GM13976 (cell line): ENCODE measurements around the gene PIP4K2A.
A peak's percentile ranks its signal among the peaks of the same experiment; 100 is the strongest.

Experiments used
- DNase-seq: peaks from one replicate; pipeline ENCODE4 v3.0.0; 2012; ENCODE audit warnings: low spot score
- in situ Hi-C: fragments of 300-500 bp; cut with MboI; formaldehyde crosslinking; loops from one replicate; pipeline ENCODE4 v1.12.0; 2022; ENCODE audit warnings: low sequenced_read_pairs, mixed read lengths, inconsistent platforms; ENCODE audit not compliant: unreplicated experiment
- TF ChIP-seq, protein P1 (sequence below): IDR thresholded peaks from 2 replicates; pipeline ENCODE4 v1.5.1; 2012; ENCODE audit warnings: borderline replicate concordance, mild to moderate bottlenecking; ENCODE audit not compliant: insufficient read depth; ENCODE audit errors: extremely low read depth, missing control alignments, control extremely low read depth

Gene PIP4K2A

DNA sequence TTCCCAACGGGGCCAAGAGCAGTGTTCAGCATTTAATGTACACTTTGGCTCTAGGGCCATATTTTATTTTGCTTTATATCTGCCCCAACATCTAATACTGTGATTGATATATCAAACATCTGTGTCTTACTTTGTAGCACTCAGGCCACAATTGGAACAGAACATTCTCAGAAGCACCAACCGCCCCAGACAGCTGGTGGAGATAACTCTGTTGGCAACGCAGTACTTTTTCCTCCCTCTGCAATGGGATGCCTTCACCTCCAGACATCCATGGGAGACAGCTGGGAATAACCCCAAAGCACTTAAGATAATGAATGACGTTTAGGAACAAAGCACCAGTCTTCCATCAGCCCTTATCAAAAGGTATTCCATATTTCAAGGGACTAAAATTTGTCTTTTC, 57.4 kb downstream of the PIP4K2A start:
- TF ChIP-seq, protein P1, sequence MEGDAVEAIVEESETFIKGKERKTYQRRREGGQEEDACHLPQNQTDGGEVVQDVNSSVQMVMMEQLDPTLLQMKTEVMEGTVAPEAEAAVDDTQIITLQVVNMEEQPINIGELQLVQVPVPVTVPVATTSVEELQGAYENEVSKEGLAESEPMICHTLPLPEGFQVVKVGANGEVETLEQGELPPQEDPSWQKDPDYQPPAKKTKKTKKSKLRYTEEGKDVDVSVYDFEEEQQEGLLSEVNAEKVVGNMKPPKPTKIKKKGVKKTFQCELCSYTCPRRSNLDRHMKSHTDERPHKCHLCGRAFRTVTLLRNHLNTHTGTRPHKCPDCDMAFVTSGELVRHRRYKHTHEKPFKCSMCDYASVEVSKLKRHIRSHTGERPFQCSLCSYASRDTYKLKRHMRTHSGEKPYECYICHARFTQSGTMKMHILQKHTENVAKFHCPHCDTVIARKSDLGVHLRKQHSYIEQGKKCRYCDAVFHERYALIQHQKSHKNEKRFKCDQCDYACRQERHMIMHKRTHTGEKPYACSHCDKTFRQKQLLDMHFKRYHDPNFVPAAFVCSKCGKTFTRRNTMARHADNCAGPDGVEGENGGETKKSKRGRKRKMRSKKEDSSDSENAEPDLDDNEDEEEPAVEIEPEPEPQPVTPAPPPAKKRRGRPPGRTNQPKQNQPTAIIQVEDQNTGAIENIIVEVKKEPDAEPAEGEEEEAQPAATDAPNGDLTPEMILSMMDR: no peak
- DNase-seq: no peak
- in situ Hi-C loops: no loop called here

DNA sequence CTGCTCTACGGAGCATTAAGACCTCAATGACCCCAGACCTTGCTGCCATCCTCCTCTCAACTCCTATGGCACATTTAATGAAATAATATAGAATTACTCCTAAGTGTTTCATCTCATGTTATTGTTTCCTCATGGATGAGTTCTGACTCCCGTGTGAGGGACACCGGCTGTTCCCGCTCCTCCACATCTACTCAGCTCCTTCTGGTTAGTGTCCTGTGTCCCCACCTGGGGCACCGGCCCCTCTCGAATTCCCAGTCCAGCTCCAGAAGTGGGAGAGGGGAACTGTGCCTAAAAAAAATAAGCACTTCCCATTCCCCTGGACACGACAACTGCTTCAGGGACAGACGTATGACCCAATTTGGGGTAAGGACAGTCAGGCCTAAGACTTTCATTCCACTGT, 58.3 kb downstream of the PIP4K2A start:
- TF ChIP-seq, protein P1: no peak
- in situ Hi-C loops: no loop called here
- DNase-seq: no peak

DNA sequence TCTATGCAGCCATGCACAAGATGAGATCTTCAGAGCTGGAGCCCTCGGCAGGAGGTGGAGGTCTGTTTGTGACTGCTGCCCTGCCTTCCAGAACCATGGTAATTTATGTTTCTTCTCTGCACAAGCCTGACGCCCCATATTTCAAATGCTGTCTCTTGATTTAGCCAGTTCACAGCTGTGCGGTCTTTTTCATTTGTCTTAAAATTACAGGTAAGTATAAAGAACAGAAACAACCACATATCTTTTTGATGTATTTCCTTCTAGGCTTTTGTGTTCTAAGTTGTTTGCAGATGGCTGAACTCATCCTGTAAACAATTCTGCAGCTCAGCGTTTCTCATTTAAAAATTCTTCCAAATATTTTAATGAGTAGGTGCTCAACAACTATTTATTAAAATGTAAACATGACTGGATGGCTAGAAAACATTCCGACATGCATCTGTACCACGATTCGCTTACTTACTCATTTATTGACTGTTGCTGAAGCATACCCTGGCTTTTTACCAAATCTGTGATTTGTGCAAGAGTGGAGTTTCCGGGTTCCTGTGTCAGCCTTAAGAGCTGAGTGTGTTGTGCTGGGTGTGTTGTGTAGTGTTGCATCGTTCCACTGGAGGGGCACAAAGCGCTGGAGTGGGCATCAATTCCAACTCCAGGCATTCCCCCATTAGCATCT, 58.9 kb downstream of the PIP4K2A start:
- TF ChIP-seq, protein P1: no peak
- in situ Hi-C loops: no loop called here
- DNase-seq: no peak

DNA sequence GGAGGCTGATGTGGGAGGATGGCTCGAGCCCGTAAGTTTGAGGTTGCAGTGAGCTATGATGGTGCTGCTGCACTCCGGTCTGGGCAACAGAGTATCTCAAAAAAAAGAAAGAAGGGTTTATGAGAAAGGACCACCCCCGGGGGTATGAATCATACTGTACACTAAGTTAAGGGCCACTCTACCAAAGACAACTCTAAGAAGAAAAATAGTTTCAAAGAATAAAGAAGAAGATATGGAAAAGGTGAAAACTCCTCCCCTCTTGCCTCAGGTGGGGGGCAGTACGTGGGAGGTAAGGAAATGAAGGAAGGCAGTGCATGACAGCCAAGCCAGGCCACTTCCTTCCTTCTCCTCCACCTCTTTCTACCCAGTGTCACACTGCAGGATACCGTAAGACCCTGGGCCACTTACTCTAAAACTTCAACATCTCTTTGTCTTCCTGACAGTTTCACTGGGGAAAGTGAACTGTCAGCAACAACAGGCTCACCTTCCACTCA, 61.3 kb downstream of the PIP4K2A start:
- TF ChIP-seq, protein P1: no peak
- no peak for DNase-seq
- in situ Hi-C loops: no loop called here

DNA sequence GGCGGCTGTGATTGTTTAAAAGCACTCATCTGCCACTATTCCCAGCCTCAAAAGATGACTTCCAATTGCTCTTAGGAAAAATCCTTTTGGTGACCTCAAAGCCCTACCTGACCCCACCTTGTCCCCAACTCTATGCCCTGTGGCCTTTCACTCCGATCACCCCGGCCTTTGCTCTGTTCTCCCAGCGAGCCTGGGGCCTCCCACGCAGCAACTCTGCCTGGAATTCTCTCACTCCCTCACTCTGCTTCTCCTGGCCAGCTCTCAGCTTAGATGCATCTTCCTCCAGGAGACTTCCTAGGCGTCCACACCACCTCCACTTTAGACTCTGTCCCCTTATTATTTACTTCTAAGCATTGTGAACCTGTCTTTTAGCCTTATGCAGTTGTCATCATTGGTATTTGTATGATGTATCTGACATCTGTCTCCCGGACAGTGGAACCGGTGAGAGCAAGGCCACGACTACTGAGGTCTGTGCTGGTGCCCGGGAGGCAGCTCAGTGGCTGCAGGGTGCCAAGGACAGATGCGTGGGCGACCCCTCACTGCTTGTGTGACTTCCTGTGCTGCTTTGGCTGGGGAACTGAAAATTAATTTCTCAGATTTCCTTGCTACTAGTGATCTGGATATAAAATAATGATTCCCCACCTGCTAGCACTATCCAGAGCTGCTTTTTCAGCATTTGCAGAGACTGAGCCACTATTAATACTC, 63.0 kb downstream of the PIP4K2A start:
- DNase-seq: peak; percentile 17
- TF ChIP-seq, protein P1: no peak
- in situ Hi-C loops: no loop called here

DNA sequence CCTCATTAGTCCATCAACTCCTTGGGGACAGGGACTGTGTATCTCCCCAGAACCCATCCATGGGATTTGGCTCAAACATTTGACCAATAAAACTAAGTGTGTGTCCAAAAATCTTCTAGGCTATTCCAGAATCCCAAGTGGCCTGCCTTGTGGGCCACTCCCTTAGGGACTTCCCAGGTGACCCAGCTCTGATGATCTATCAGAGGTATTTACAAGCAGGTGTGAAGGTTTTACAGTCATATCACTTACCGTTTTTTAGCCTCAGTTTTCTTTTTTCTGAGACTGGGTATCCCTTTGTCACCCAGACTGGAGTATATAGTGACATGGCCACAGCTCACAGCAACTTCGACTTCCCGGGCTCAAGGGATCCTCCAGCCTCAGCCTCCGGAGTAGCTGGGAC, 64.4 kb downstream of the PIP4K2A start:
- in situ Hi-C loops: no loop called here
- TF ChIP-seq, protein P1: no peak
- no peak for DNase-seq
